LNCaP clone FGC (cell line): Measurements from ENCODE around the gene DOK5.

Source experiments
- DNase-seq: peaks from one replicate; pipeline ENCODE4 v3.0.0-alpha.2; 2011; ENCODE audit warnings: low read depth
- H3K4me3 ChIP-seq: 2 replicates; pipeline ENCODE4 v1.5.1; 2011; ENCODE audit warnings: mild to moderate bottlenecking, low read depth, low read length, control low read depth
- CTCF ChIP-seq: IDR thresholded peaks from 2 replicates; pipeline ENCODE4 v1.5.1; 2012; ENCODE audit warnings: mild to moderate bottlenecking; ENCODE audit not compliant: control insufficient read depth, insufficient read depth; ENCODE audit errors: extremely low read depth

Gene DOK5

DNA sequence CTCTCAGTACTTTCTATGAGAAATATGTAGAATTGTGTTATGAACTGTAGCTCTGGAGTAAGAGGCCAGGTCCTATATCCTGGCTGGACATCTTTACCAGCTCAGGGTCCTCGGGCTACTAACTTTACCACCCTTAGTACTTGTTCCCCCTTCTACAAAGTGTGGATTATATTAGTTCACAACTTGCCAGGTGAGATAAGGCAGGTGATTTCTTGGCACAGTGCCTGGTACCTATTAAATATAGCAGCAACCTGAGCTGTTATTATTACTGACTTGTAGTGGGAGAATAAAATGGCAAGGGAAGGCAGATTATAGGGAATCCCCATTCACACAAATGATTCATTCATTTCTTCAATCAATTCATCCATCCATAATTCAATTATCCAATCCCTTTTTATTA, 150.1 kb downstream of the DOK5 start:
- no peak for TF ChIP-seq CTCF
- no peak overlapping the region for H3K4me3 ChIP-seq
- DNase-seq, result no peak

- DNase-seq, result no peak
- H3K4me3 ChIP-seq, result no peak overlapping the region
- TF ChIP-seq CTCF, result no peak
Observed at GRCh38 chr20:54626126-54626525, 150.7 kb downstream of the DOK5 start.

DNA sequence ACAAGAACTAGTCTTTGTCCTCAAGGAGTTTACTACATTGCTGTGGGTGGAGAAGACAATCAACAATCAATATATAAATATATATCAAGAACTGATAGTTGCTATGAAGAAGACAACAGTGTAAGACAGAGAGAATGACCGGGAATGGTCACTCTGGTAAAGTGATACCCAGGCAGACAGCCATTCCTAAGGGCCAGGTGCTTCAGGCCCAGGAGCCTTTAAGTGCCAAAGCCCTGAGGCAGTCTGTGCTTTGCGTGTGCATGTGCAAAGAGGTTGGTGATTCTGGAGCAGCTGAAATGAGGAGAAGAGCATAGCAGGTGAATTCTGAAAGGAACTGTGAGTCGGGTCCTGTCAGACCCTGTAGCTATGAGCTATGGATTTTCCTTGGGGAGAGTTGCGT, 154.2 kb downstream of the DOK5 start:
- DNase-seq, result no peak
- TF ChIP-seq CTCF, result no peak
- no peak overlapping the region for H3K4me3 ChIP-seq

GRCh38 chr20:54630582-54630981, 155.2 kb downstream of the DOK5 start:
- H3K4me3 ChIP-seq, result no peak overlapping the region
- no peak for TF ChIP-seq CTCF
- DNase-seq, result no peak

DNA sequence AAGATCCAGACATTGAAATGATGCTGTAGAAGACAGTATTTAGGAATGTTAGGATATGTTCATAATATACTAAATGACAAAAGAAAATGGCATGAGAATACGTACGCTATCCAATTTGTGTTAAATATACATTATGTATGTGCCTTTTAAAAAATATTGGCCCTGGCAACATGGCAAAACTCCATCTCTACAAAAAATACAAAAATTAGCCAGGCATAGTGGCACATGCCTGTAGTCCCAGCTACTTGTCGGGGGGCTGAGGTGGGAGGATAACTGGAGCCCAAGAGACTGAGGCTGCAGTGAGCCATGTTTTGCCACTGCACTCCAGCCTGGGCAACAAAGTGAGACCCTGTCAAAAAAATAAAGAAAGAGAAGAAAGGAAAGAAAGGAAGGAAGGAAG, 155.7 kb downstream of the DOK5 start:
- H3K4me3 ChIP-seq, result no peak overlapping the region
- no peak for DNase-seq
- TF ChIP-seq CTCF, result no peak

DNA sequence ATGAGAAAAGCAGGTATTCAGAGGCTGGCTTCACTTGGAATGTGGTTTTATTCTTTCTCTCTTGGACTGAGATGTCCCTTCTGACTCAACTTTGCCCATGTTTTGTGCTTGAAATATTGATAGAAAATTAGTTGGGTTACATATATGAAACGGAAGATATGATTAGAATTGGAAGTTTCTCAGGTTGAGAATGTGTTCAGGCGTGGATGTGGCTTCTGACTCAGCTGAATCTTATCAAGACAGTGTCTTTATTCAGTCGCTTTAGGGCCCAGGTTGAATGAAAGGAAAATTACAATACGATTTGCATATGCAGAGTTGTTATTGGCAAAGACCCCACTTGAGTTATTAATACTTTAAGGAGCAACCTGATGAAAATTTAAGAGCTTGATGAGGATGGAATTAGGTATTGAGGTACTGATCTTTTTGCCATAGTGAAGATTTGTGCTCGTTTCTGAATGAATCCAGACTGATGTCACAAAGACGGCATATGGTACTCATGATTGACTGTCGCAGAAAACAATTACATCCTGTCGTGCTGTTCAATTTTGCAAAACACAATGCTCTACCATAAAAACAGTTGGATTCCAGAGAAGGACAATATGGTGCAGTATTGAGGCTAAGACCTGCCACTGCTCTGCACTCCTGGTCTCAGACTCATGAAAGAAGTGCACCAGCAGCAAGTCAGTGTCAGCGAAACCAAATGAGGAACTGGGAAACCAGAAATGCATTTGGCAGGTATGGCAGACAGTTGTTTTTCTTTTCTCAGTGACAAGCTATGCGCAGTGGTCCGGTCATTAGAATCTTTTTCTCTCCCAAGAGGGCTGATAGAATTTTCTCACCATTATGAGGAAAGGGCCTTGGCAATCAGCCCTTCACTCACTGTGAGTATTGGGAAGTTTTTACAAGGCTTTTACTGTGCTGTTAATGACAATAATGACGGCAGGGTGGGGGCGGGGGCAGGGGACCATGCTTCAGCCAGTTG, 158.3 kb downstream of the DOK5 start:
- no peak for TF ChIP-seq CTCF
- DNase-seq, result no peak
- no peak overlapping the region for H3K4me3 ChIP-seq
